ENCODE measurements around the gene PTGER3. TPM values are rescaled to one million over a fixed set of nuclear protein-coding genes. Genes with fewer than 3 reads are reported as not detected.

Gene PTGER3
- total and polyA plus RNA-seq, 9 donors = 0.16 to 1.7 (median 0.81) TPM

Other genes with a start within 250 kb of the PTGER3 start
- 52.3 TPM for gene ZRANB2, start 33.2 kb upstream of the PTGER3 start, total RNA-seq
- gene ZRANB2, start 33.2 kb upstream of the PTGER3 start, polyA plus RNA-seq (ENCODE audit: insufficient read depth in 1 of 8, insufficient read length in 8 of 8, low replicate concordance in 1 of 8) = 100 to 1,000 TPM in 2 of 8 donors, 10 to 100 TPM in 6; 84.3 to 122 (median 88.5) TPM